ENCODE data around the gene COG5. TPM values are rescaled to one million over a fixed set of nuclear protein-coding genes. Genes with fewer than 3 reads are reported as not detected.

Gene COG5
- total RNA-seq, 1 experiment from 2014 or later: 20.2 TPM

DNA sequence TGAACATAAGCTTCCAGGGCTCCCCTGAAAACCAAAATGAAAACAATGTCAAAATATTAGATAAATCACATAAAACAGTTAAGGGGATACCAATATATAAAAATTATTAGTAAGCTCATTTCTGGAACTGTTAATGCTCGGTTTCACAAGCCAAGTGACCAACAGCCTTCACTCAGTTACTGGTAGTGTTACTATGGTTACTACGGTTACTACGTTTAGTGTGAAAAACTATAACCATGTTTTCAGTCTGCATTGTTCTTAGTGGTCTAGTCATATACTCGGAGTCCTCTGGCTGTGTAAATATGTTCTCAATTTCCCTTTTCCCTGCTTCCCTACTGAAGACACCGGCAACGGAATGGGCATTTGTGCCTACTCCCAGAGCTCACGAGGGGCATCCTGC lies 360.1 kb downstream of the COG5 start:
- TF ChIP-seq, protein P1, sequence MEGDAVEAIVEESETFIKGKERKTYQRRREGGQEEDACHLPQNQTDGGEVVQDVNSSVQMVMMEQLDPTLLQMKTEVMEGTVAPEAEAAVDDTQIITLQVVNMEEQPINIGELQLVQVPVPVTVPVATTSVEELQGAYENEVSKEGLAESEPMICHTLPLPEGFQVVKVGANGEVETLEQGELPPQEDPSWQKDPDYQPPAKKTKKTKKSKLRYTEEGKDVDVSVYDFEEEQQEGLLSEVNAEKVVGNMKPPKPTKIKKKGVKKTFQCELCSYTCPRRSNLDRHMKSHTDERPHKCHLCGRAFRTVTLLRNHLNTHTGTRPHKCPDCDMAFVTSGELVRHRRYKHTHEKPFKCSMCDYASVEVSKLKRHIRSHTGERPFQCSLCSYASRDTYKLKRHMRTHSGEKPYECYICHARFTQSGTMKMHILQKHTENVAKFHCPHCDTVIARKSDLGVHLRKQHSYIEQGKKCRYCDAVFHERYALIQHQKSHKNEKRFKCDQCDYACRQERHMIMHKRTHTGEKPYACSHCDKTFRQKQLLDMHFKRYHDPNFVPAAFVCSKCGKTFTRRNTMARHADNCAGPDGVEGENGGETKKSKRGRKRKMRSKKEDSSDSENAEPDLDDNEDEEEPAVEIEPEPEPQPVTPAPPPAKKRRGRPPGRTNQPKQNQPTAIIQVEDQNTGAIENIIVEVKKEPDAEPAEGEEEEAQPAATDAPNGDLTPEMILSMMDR (conservative IDR thresholded peaks at IDR 0.05): no peak
- no peaks in the 10 kb centered on the region for H3K79me2 ChIP-seq (ENCODE audit: insufficient read depth, low read length)
- no peak overlapping the region for H3K23ac ChIP-seq (ENCODE audit: insufficient read length, low read depth, low read length)
- no peak overlapping the region for H4K8ac ChIP-seq (replicated peaks; ENCODE audit: insufficient read length, low read depth, low read length)
- no peak overlapping the region for H4K91ac ChIP-seq (ENCODE audit: insufficient read length, low read depth, low read length)
- H3K4ac ChIP-seq (ENCODE audit: low read depth, low read length): no peak overlapping the region
- no peak overlapping the region for H3K9ac ChIP-seq (ENCODE audit: extremely low read depth, insufficient read length, low read length)
- H2BK20ac ChIP-seq (ENCODE audit: low read depth, low read length, poor library complexity, severe bottlenecking): no peak overlapping the region
- no peak overlapping the region for H3T11ph ChIP-seq (ENCODE audit: low read length)
- no peak overlapping the region for H4K5ac ChIP-seq (ENCODE audit: insufficient read length, low read depth, low read length)
- H3K27ac Mint-ChIP-seq: peak overlapping the region in 1 of 3 experiments; percentile 91; a peak in 2 of 7 replicates
- H3K4me1 ChIP-seq (ENCODE audit: insufficient read depth, low read length): no peaks in the 10 kb centered on the region
- DNase-seq: no peak
- no peaks in the 10 kb centered on the region for H3K9me3 Mint-ChIP-seq
- H2BK15ac ChIP-seq (ENCODE audit: low read depth, low read length): no peak overlapping the region
- no peaks in the 10 kb centered on the region for H3K23me2 ChIP-seq (ENCODE audit: insufficient read length, low read depth, low read length, poor library complexity, severe bottlenecking)
- no peak overlapping the region for H3K14ac ChIP-seq (ENCODE audit: insufficient read depth, low read length)
- no peak overlapping the region for H3K56ac ChIP-seq (ENCODE audit: insufficient read length, low read depth, low read length)
- no peak overlapping the region for H2AK5ac ChIP-seq (ENCODE audit: insufficient read length, low read length)
- no peak overlapping the region for H2BK5ac ChIP-seq (ENCODE audit: insufficient read length, low read length)
- no peak overlapping the region for H3K18ac ChIP-seq (ENCODE audit: insufficient read length, low read depth, low read length)
- H3K27ac ChIP-seq (ENCODE audit: insufficient read length, low read depth, low read length): no peak overlapping the region
- no peak overlapping the region for H2AFZ ChIP-seq (ENCODE audit: low read length)
- H3K36me3 Mint-ChIP-seq (ENCODE audit: insufficient read depth in 1 of 3, low read depth in 3 of 3): peaks cover 0 to 38% (median 27%) of the 10 kb centered on the region in 3 experiments; a peak in 5 of 7 replicates
- H3K4me1 Mint-ChIP-seq: no peaks in the 10 kb centered on the region
- H3K27me3 Mint-ChIP-seq (ENCODE audit: low read depth): no peaks in the 10 kb centered on the region
- H3K9me3 ChIP-seq (ENCODE audit: control insufficient read depth, low read depth, low read length): no peaks in the 10 kb centered on the region
- no peak overlapping the region for H2BK12ac ChIP-seq (ENCODE audit: insufficient read length, low read depth, low read length)
- no peaks in the 10 kb centered on the region for H4K20me1 ChIP-seq (ENCODE audit: control insufficient read depth, insufficient read depth, insufficient read length)
- H3K4me3 Mint-ChIP-seq: no peak overlapping the region
- H3K79me1 ChIP-seq (ENCODE audit: insufficient read depth, low read depth, low read length, poor library complexity, severe bottlenecking): no peaks in the 10 kb centered on the region
- no peaks in the 10 kb centered on the region for H3K27me3 ChIP-seq (ENCODE audit: insufficient read depth, low read length)
- WGBS (ENCODE audit: extremely low coverage, insufficient read length, low lambda C conversion rate): no CpG with 5 or more reads among the region's 7 CpGs
- H3K4me2 ChIP-seq (ENCODE audit: insufficient read depth, insufficient read length, low read length): no peak overlapping the region
- no peak overlapping the region for H2BK120ac ChIP-seq (ENCODE audit: low read depth, low read length, poor library complexity, severe bottlenecking)

All from H9 (cell line).